Glomerular visceral epithelial cell (primary cell): Measurements from ENCODE around the gene CLDN22.

ENCODE experiments used
- DNase-seq: peaks from one replicate; pipeline ENCODE4 v3.0.0-alpha.2; 2016; ENCODE audit errors: extremely low spot score

Gene CLDN22

GRCh38 chr4:183321516-183321915 is 1.4 kb upstream of the CLDN22 start:
- no peak for DNase-seq

- DNase-seq: no peak
Measured at GRCh38 chr4:183321079-183321478, 1.0 kb upstream of the CLDN22 start.

- no peak for DNase-seq
Measured at GRCh38 chr4:183318656-183319055, 1.4 kb downstream of the CLDN22 start.

GRCh38 chr4:183314806-183315205 is 5.3 kb downstream of the CLDN22 start:
- no peak for DNase-seq

- no peak for DNase-seq
Measured at GRCh38 chr4:183314336-183314735, 5.7 kb downstream of the CLDN22 start.

GRCh38 chr4:183312841-183313240 is 7.2 kb downstream of the CLDN22 start:
- no peak for DNase-seq

- DNase-seq: no peak
Measured at GRCh38 chr4:183306811-183307210, 13.3 kb downstream of the CLDN22 start.

GRCh38 chr4:183304538-183304937 is 15.5 kb downstream of the CLDN22 start:
- no peak for DNase-seq

- no peak for DNase-seq
Measured at GRCh38 chr4:183304067-183304466, 16.0 kb downstream of the CLDN22 start.

- no peak for DNase-seq
Measured at GRCh38 chr4:183303301-183303700, 16.8 kb downstream of the CLDN22 start.

- DNase-seq: no peak
Measured at GRCh38 chr4:183300655-183301054, 19.4 kb downstream of the CLDN22 start.

- no peak for DNase-seq
Measured at GRCh38 chr4:183300070-183300469, 20.0 kb downstream of the CLDN22 start.

- DNase-seq: no peak
Measured at GRCh38 chr4:183299464-183299863, 20.6 kb downstream of the CLDN22 start.

- no peak for DNase-seq
Measured at GRCh38 chr4:183297675-183298074, 22.4 kb downstream of the CLDN22 start.

GRCh38 chr4:183295711-183296110 is 24.4 kb downstream of the CLDN22 start:
- no peak for DNase-seq

- no peak for DNase-seq
Measured at GRCh38 chr4:183291070-183291469, 29.0 kb downstream of the CLDN22 start.

GRCh38 chr4:183289688-183290087 is 30.4 kb downstream of the CLDN22 start:
- no peak for DNase-seq

GRCh38 chr4:183288955-183289354 is 31.1 kb downstream of the CLDN22 start:
- DNase-seq: no peak

- DNase-seq: no peak
Measured at GRCh38 chr4:183287677-183288076, 32.4 kb downstream of the CLDN22 start.

GRCh38 chr4:183287309-183287659 is 32.8 kb downstream of the CLDN22 start:
- DNase-seq: no peak

GRCh38 chr4:183286590-183287308 is 33.3 kb downstream of the CLDN22 start:
- DNase-seq: no peak

- no peak for DNase-seq
Measured at GRCh38 chr4:183285886-183286285, 34.2 kb downstream of the CLDN22 start.

GRCh38 chr4:183284965-183285364 is 35.1 kb downstream of the CLDN22 start:
- no peak for DNase-seq

- DNase-seq: no peak
Measured at GRCh38 chr4:183284258-183284785, 35.8 kb downstream of the CLDN22 start.
